Measurements from ENCODE around the gene ME3.
"Not testable (repeated sequence)": the region's sequence is repeated elsewhere in the genome, so short reads cannot be mapped to it uniquely, and the experiment has no call there.

Gene ME3

DNA sequence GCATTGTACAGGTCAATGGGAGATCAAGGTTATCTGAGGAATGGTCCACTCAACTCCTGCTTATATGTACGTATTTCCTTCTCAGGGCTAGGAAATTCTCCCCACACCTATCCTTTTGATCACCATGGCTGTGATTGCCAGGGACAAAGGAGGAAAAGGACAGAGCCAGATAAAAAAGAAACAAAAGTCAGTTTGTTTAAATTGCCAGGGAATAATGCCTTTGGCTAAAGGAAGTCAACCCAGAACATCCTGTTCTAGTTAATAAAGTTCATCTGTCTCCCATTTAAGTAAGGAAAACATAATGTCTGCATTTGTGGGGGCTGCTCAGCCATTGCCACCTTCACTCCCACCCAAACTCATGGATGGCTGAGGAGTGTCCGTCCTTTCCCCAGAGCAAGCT, 124.7 kb downstream of the ME3 start:
- no peak for TF ChIP-seq JUND (IDR thresholded peaks at IDR 0.05; ENCODE audit: low read depth)
- no peak for DNase-seq (ENCODE audit: low read depth in 1 of 2, low spot score in 1 of 2)
- in situ Hi-C loops (cut with HindIII; ENCODE audit: low pct_unique_long_range_greater_than_20kb, low sequenced_read_pairs): no loop called here

DNA sequence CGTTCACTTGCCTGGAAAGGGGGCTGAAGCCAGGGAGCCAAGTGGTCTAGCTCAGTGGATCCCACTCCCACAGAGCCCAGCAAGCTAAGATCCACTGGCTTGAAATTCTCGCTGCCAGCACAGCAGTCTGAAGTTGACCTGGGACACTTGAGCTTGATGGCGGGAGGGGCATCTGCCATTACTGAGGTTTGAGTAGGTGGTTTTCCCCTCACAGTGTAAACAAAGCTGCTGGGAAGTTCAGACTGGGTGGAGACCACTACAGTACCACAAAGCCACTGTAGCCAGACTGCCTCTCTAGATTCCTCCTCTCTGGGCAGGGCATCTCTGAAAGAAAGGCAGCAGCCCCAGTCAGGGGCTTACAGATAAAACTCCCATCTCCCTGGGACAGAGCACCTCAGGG, 131.1 kb downstream of the ME3 start:
- in situ Hi-C loops (cut with HindIII; ENCODE audit: low pct_unique_long_range_greater_than_20kb, low sequenced_read_pairs); DNase-seq (ENCODE audit: low read depth in 1 of 2, low spot score in 1 of 2): not testable (repeated sequence)

DNA sequence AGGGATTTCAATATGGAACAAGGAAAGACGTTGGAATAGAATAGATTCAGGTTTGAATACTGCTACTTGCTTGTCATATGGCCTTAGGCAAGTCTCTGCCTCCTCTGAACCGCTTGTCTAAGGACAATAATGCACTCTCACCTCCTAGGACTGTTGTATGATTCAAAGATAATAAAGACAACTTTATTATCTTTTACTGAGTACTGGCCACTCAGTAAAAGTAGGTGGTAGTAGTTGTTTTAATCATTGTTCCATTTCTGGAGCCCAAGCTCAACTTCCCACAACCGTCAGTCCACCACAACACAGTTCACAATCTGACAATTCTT, 134.2 kb downstream of the ME3 start:
- no peak for TF ChIP-seq JUND (IDR thresholded peaks at IDR 0.05; ENCODE audit: low read depth)
- in situ Hi-C loops (cut with HindIII; ENCODE audit: low pct_unique_long_range_greater_than_20kb, low sequenced_read_pairs): no loop called here
- no peak for DNase-seq (ENCODE audit: low read depth in 1 of 2, low spot score in 1 of 2)

DNA sequence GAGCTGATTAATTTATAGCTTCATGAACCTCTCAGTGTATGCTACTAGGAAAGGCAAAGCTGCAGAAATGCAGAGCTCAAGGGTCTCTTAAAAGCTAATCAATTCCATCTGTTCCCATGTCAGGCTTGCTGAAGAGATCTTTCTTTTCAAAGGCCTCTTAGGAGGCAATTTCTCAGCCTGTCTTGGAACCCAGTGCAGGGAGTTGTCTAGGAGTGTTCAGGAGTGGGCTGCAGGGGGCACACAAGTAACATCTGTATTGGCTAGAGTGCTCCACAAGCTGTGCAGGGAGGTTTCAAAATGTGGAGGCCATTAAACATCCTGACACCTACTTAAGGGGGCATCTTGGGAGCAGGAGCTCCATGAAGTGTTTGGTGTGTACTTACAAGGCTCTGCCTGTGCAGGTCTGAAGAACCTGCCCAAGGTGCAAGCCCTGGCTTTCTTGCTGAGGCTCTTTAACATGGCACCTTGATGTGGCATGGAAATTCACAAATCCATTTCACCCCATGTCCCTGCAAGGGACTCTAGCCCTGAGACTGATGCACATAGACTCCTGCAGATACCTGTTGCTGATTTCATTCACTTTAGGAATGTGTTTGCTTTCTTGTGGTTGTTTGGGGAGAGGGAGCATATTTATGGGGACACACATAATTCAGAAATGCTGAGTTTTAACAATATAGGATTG, 134.7 kb downstream of the ME3 start:
- no peak for TF ChIP-seq JUND (IDR thresholded peaks at IDR 0.05; ENCODE audit: low read depth)
- in situ Hi-C loops (cut with HindIII; ENCODE audit: low pct_unique_long_range_greater_than_20kb, low sequenced_read_pairs): no loop called here
- no peak for DNase-seq (ENCODE audit: low read depth in 1 of 2, low spot score in 1 of 2)

GRCh38 chr11:86535773-86536172, 136.6 kb downstream of the ME3 start:
- no peak for TF ChIP-seq JUND (IDR thresholded peaks at IDR 0.05; ENCODE audit: low read depth)
- in situ Hi-C loops (cut with HindIII; ENCODE audit: low pct_unique_long_range_greater_than_20kb, low sequenced_read_pairs): no loop called here
- DNase-seq (ENCODE audit: low read depth in 1 of 2, low spot score in 1 of 2): no peak

DNA sequence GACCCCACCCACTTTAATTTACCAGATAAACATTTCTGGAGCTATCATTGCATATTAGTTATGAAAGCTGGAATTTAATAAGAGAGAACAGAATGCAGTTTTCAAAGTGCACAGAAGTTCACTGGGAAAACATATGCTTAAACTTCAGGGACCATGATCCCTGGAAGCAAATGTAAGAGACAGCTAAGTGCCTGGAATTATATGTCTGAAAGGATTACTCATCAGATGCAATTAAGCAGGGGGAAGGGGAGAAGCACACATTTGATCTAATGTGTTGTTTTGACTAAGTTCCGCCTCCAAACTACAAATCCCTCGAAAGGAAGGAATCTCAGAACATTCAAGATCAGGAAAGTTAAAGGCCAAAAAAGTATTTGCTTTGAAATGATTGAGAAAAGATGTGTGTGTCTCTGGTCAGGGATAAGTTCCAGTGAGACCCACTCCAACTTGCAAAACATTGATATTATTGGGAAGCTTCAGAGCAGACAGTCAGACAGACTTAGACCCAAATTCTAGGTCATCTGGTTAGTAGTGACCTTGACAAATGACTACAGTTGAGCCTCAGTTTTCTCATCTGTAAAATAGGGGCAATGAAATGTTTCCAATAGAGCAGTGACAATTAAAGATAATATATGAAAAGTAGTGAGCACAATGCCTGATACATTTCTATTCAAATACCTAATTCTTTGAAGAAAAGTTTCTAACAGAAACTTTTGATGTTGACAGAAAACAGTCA, 147.6 kb downstream of the ME3 start:
- in situ Hi-C loops (cut with HindIII; ENCODE audit: low pct_unique_long_range_greater_than_20kb, low sequenced_read_pairs): no loop called here
- no peak for DNase-seq (ENCODE audit: low read depth in 1 of 2, low spot score in 1 of 2)
- TF ChIP-seq JUND (IDR thresholded peaks at IDR 0.05; ENCODE audit: low read depth): no peak

GRCh38 chr11:86523738-86524619, 148.4 kb downstream of the ME3 start:
- TF ChIP-seq JUND (IDR thresholded peaks at IDR 0.05; ENCODE audit: low read depth): peak; percentile 16; the same call in 1 of the 2 replicates
- in situ Hi-C loops (cut with HindIII; ENCODE audit: low pct_unique_long_range_greater_than_20kb, low sequenced_read_pairs): no loop called here
- DNase-seq (ENCODE audit: low read depth in 1 of 2, low spot score in 1 of 2): peak in 1 of 2 experiments; percentile 15

GRCh38 chr11:86522512-86522911, 149.9 kb downstream of the ME3 start:
- DNase-seq (ENCODE audit: low read depth in 1 of 2, low spot score in 1 of 2); in situ Hi-C loops (cut with HindIII; ENCODE audit: low pct_unique_long_range_greater_than_20kb, low sequenced_read_pairs): not testable (repeated sequence)

DNA sequence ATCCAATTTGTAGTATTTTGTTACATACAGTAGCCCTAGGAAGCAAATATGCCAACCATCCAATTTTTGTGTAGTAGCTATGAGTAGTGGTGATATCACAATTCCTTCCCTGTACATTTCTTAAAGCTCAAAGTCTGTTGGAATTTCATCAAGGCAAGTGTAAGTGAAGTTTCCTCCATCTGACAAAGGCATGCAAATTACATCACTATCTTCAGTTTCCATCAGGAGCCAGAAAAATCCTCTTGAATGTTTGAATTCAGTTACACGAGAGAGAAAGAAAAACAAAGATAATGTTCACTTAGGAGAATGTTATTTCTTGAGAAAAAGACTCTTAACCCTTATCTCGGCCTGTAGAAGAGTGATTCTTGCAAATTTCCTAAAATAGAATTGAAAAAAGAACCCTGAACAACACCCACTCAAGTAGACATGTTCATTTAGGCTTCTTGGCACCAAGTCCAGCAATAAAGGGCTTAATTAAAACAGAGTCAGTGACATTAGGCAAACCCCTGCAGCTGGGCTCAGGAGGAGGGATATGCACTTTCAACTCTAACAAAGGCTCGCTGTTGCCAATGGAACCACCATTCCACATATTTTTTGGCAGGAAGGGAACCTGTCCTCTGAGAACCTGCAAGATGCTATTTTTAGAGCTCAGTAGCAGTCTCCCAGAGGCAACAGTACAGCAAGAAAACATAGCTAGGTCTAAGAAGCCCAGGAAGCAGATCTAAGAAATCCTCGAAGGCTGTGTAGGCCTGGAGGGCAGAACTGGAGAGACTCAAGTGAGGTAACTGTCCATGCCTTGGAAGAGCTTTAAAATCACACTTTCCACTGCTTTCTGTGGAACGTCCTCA, 153.1 kb downstream of the ME3 start:
- no peak for DNase-seq (ENCODE audit: low read depth in 1 of 2, low spot score in 1 of 2)
- in situ Hi-C loops (cut with HindIII; ENCODE audit: low pct_unique_long_range_greater_than_20kb, low sequenced_read_pairs): no loop called here
- TF ChIP-seq JUND (IDR thresholded peaks at IDR 0.05; ENCODE audit: low read depth): no peak

- in situ Hi-C loops (cut with HindIII; ENCODE audit: low pct_unique_long_range_greater_than_20kb, low sequenced_read_pairs): no loop called here
- no peak for DNase-seq (ENCODE audit: low read depth in 1 of 2, low spot score in 1 of 2)
- TF ChIP-seq JUND (IDR thresholded peaks at IDR 0.05; ENCODE audit: low read depth): no peak
Observed at GRCh38 chr11:86518211-86518610, 154.2 kb downstream of the ME3 start.

- in situ Hi-C loops (cut with HindIII; ENCODE audit: low pct_unique_long_range_greater_than_20kb, low sequenced_read_pairs): no loop called here
- no peak for TF ChIP-seq JUND (IDR thresholded peaks at IDR 0.05; ENCODE audit: low read depth)
- no peak for DNase-seq (ENCODE audit: low read depth in 1 of 2, low spot score in 1 of 2)
Observed at GRCh38 chr11:86517557-86517956, 154.9 kb downstream of the ME3 start.

Data from T47D (cell line).